Measurements from ENCODE around the gene EXTL1.
"Not testable (repeated sequence)": the region's sequence is repeated elsewhere in the genome, so short reads cannot be mapped to it uniquely, and the experiment has no call there.

- TF ChIP-seq, protein P1, sequence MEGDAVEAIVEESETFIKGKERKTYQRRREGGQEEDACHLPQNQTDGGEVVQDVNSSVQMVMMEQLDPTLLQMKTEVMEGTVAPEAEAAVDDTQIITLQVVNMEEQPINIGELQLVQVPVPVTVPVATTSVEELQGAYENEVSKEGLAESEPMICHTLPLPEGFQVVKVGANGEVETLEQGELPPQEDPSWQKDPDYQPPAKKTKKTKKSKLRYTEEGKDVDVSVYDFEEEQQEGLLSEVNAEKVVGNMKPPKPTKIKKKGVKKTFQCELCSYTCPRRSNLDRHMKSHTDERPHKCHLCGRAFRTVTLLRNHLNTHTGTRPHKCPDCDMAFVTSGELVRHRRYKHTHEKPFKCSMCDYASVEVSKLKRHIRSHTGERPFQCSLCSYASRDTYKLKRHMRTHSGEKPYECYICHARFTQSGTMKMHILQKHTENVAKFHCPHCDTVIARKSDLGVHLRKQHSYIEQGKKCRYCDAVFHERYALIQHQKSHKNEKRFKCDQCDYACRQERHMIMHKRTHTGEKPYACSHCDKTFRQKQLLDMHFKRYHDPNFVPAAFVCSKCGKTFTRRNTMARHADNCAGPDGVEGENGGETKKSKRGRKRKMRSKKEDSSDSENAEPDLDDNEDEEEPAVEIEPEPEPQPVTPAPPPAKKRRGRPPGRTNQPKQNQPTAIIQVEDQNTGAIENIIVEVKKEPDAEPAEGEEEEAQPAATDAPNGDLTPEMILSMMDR (IDR thresholded peaks at IDR 0.05) = not testable (repeated sequence)
- not testable (repeated sequence) for TF ChIP-seq POLR2A (IDR thresholded peaks at IDR 0.05; ENCODE audit: low read depth)
Measured at GRCh38 chr1:25986773-25987172, 34.8 kb upstream of the EXTL1 start.

Data from esophagus muscularis mucosa (tissue), 3 donors.